NCI-H1092 (cell line): ENCODE results near the gene NOMO2.
"Not testable (repeated sequence)": the region's sequence is repeated elsewhere in the genome, so short reads cannot be mapped to it uniquely, and the experiment has no call there.

ENCODE experiments used
- DNase-seq: peaks from one replicate; lab custom pipeline; 2025; lab: John Stamatoyannopoulos, UW

NOMO2 gene

DNA sequence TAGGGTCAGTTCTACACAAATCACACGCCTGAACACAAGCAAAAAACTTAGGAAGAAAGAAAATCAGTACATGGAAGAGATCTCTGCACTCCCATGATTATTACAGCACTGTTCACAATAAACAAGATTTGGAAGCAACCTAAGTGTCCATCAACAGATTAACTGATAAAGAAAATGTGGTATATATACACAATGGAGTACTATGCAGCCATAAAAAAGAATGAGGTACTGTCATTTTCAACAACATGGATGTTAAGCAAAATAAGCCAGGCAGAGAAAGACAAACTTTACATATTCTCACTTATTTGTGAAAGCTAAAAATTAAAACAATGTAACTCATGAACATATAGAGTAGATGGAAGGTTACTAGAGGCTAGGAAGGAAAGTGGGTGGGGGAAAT, 16.0 kb upstream of the NOMO2 start:
- not testable (repeated sequence) for DNase-seq

DNA sequence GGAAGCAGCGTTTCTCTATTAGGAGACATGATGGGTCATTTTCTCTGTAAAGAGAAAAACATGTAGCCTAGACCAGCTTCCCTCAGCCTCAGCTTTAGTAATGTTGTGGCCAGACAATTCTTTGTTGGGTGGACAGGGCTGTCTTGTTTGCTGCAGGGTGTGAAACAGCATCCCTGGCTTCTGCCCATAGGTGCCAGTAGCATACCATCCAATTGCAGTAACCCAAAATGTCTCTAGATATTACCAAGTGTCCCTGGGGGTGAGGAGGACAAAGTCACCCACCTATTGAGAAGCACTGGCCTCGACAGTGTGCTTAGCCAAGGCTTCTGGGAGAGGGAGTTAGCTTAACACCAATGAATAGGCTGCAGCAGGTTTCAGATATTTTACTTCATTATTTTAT, 14.0 kb upstream of the NOMO2 start:
- not testable (repeated sequence) for DNase-seq

DNA sequence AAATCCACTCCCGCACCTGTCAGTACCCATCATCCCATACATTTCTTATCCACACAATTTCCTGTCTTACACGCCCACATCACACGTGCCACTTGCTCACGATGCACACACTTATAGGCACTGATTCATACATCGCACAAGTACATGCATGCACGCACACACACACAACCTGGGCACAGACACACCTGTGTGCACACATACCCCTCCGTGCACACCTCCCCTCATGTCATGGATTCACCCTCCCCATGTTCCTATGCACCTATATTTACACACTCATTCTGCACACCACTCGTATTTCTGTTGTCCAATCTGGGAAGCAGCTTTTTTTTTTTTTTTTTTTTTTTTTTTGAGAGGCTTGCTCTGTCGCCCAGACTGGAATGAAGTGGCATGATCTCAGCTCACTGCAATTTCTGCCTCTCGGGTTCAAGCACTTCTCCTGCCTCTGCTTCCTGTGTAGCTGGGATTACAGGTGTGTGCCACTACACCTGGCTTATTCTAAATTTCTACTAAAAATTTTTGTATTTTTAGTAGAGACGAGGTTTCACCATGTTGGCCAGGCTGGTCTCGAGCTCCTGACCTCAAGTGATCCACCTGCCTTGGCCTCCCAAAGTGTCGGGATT, 13.5 kb upstream of the NOMO2 start:
- not testable (repeated sequence) for DNase-seq

DNA sequence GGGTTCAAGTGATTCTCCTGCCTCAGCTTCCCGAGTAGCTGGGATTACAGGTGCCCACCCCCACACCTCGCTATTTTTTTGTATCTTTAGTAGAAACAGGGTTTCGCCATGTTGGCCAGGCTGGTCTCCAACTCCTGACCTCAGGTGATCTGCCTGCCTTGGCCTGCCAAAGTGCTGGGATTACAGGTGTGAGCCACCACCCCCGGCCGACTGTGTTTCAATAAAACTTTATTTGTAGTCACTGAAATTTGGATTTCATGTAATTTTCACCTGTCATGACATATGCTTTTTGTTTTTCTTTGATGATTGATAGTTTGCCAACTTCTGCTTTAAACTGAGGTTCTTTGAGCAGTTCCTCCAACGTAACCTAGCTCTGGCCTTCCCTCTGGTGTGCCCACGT, 12.0 kb upstream of the NOMO2 start:
- not testable (repeated sequence) for DNase-seq

DNA sequence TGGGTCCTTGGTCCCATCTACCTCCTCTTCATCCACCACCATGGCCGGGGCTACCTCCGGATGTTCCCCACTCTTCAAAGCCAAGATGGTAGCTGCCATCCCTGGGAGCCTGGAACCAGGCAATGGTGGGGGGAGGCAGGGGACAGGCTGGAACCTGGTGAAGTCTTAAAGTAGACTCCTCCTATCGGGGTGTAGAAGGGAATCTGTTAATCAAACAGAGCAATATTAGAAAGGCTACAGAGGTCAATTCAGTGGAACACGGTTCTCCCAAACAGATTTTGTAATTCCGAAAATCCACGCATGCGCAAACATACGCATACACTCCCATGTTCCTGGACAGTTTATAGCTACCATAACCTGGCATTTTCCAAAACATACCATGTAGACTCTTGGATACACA, 11.1 kb upstream of the NOMO2 start:
- DNase-seq: not testable (repeated sequence)

DNA sequence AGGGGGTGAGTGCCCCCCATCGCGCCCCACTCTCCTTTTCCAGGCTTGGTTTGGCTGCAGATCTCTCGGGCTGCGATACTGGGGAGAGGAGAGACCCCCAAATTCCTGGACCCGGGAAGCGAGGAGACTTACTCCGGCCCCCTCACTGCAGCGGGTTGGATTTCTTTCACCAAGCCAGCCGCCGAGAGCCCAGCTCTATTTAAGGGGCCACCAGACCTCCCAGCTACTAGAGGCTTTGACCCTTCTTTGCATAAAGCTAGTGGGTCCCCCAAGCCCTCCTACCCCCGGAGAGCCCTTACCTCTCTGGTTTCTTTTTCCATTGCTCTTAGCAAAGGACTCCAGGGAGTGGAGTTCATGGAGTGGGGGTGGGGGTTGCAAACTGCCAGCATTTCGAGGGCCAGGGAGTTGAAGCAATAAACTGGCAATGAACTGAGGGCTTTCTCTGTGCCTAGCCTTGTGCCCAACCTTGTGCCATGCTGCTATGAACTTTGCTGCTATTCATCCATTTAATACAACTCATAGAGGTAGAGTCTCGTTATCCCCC, 9.5 kb upstream of the NOMO2 start:
- DNase-seq: not testable (repeated sequence)

DNA sequence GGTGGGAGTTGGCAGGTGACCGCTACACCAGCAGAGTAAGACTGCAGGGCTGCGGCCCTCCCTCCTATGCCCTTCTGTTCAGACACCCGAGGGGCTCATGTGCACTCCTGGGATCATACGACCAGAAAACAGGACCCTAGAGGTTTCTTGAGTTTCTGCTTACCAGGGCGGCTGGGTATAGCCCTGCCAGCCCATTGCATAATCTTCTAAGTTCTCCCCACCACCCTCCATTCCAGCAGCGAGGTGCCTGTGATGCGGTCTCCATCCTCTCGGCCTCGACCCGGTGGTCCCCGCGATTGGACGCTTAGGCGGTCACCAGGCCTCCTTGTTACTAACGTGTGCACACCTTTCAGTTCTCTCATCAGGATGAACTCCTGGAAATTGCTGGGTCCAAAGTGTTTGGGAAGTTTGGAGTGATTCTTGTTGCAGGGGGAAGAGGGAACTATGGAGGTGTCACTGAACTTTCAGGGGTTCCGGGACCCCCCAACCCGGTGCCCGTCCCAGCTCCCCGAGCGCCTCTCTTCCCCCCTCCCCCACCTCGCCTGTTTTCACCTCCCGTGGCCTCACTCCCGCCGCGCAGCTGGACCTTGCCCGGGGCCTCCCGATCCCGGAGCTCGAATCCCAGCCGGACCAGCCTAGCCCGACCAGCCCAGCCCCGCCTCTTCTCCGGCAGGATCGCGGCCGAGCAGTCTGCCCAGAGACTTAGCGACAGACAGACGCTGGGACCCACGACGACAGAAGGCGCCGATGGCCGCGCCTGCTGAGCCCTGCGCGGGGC, 8.8 kb upstream of the NOMO2 start:
- not testable (repeated sequence) for DNase-seq

DNA sequence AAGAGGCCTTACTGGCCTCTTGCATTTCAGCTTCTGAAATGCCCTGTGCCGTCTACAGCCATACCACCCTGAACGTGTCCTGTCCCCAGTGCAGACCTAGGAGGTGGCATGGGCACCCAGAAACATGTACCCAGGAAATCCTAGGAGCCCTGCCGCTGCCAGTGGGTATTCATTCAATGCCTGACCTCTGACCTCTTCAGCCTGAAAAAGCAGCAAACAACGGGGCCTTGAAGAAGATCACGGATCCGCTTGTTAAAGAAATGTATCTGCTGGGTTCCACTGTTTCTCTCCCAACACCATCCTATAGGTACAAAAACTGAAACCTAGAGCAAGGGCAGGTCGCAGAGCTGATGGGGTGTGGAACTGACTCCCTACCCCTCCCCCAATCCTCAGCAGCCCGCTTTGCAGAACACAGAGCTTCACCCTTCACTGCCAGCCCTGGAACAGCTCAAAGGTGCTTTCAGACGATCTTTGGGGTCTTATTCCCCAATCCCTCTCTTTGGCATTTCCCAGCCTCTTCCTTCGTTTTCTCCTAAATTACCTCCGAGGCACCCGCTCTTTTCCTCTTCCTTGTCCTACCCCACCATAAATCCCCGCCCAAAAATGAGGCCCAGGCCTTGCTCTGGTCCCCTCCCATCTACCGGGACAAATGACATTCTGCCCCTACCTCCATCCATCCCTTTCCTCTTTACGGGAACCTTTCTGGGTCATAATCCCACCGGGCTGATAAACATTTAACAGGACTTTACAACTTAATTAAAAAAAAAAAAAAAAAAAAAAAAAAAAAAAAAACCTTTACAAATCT, 1.3 kb downstream of the NOMO2 start:
- DNase-seq: not testable (repeated sequence)

DNA sequence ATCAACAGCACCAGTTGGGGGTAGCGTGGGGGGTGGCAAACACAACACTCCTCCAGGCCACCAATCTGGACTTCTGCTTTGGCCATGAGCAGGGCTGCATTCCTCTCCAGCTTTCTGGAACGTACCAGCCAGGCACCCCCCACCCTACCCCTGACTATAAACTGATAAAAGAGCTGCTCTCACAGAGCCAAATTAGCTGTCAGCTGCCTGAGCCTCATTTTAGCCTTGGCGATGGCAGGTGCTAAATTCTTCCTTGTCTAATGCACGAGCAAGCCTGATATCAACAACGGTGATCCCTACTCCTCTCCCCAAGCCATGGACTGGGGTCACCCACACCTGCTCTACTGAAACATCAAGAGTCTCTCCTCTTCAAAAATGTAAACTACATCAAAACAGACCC, 8.2 kb downstream of the NOMO2 start:
- DNase-seq: not testable (repeated sequence)

DNA sequence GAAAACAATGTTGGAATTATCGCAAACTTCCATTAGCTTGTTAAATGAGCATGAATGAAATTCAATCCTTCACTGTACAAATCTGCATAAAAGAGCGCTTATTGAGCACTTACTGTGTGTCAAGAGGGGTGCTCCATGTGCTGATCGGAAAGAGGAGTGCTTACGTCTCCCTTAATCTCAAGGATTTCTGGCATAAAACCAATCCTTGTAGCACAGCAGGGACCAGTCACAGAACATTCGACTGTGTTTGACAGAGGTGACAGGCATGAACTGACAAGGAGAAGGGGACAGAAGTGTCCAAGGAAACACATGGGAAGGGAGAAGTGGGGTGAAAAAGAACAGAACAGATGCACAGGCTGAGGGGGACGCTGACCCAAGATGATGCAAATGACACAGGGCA, 14.5 kb downstream of the NOMO2 start:
- not testable (repeated sequence) for DNase-seq

DNA sequence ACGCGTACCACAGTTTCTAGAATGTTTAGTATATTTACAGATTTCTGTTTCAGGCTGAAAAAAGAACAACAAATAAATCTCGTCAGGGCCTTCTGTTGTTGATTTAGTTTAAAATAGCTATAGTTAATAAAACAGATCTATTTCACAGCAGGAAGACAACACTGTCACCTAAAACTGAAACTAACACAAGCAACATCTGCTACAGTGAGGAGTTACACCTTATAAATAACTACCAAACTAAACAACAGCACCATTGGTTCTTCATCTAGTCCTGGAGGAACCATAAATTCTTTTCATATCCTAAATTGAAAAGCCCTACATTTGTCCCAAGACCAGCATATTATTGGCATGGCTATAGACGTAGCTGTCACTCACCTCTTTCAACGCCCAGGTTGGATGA, 15.0 kb downstream of the NOMO2 start:
- not testable (repeated sequence) for DNase-seq

DNA sequence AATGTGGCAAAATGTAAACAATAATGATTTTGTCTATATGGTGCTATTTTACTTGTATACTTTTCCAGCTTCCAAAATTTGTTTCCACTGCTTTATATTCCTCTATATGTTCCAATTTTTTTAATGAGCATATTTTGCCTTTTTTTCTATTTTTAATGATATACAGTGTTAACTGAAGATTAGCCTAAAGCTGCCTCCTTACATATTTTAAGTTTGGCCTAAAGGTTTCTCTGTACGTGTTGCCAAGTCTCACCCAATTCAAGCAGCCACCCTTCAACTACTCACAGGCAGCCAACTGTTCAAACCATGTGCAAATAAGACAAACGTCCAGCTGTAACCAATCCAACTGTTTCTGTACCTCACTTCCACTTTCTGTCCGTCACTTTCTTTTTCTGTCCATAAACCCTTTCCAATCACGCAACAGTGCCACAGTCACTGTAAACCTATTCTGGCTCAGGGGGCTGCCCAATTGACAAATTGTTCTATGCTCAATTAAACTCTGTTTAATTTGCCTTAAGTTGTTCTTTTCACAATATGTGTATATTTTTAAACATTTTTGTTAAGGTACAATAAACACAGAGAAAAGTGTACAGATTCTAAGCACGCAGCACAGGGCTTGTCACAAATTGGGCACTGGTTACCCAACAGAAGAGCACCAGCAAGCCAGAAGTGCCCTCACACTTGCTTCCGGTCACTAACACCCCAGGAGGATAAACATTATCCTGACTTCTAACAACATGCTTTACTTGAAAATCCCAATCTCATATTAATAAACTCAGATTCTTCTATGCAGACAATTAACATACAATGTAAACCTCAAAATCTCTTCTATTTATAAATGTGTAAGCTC, 17.4 kb downstream of the NOMO2 start:
- DNase-seq: not testable (repeated sequence)

DNA sequence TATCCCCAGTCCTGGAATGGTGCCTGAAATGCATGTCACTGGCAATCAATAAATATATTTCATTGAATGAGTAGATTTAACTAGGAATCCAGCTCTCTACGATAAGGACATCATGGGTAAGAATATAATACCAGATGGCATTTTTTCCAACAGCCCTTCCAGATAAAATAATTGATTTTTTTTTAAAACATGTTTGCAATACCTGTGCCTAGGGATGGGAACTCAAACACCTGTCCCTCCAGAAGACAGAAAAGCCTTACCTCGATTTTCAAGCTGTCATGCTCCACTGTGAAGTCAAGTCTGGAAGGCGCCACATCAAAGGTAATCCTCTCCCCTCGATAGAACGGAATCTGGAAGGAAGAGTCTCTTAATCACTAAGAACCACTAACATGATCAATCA, 20.0 kb downstream of the NOMO2 start:
- not testable (repeated sequence) for DNase-seq

DNA sequence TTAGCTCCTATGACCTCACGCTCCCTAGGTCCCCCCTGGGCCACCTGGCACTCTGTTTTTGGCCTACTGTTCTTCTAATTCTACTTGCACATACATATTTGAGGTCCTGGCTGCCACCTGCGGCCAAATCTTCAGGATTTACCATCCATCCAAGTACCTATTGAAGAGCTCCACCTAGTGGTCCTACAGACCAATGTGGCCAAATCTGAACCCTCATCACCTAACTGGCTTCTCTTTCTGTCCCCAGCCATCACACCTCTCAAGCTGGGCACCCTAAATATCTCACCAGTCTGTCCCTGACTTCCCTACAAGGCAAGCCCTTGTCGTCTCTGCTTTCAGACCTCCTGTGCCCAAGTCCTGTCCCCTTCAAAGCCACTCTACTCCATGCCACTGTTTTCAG, 24.9 kb downstream of the NOMO2 start:
- DNase-seq: not testable (repeated sequence)

DNA sequence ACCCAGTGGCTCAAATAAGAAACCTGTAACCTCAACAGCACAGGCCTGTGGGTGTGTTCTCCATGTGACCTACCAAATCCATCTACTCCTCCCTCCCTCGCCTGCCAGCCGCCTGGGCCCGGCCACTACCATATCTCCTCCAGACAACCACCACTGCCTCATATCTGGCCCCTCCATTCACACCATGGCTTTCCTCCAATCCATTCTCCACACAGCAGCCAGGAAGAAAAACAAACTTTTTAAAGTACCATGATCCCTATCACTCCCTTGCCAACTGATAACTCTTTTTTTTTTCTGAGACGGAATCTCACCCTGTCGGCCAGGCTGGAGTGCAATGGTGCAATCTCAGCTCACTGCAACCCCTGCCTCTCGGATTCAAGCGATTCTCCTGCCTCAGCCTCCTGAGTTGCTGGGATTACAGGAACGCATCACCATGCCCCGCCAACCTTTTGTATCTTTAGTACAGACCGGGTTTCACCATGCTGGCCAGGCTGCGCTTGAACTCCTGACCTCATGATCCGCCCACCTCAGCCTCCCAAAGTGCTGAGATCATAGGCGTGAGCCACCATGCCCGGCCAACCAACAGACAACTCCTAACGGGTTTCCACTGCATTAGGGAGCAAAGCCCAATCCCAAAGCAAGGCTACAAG, 26.3 kb downstream of the NOMO2 start:
- not testable (repeated sequence) for DNase-seq

DNA sequence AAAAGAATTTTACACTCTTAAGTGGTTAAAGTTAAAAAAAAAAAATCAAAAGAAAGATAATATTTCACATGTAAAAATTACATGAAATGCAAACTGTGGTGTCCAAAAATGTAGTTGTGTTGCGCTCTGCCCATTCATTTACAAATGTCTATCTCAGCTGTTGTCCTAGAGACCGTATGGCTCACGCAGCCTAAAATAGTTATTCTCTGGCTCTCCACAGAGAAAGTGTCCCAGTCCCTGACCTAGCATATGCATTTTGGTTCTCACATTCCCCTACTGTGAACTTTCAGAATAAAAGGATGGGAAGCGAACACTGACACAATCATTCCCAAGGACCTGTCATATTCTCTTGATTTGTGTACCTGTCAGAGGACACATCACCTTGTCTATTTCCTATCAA, 27.6 kb downstream of the NOMO2 start:
- DNase-seq: not testable (repeated sequence)

DNA sequence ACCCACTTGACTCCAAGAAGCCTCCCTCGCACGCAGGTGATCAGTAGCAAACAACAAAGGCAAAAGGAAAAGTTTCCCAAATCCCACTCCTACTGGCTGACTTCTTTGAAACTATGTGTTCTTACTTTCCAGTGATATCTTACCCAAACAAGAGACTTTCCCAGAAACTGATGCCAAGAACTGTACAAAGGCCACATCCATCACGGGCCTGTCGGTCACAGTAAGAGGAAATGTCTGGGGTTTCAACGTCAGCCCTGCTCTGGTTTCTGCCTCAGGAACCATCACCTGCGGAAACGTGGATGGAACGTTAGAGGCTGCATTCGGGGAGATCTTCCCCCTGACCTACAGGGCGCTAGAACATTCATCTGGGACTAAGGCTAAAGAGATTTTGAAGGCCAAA, 30.6 kb downstream of the NOMO2 start:
- not testable (repeated sequence) for DNase-seq

DNA sequence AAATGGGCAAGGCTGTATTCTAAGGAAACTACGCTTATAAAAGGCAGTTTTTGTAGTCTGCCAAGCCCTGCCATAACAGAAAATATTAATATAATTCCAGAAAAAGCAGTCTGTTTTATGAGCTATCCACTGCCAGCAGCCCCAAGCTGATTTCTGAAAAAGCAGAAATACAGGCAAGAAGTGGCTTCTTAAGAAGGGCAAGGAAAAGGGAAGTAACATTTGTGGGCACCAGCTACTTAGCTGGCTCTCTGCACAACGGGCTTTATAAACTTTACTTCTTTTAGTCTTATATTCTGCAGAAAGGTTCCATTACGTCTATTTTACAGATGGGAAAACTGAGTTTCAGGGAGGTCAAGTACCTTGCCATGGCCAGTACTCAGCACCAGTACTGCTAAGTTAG, 31.6 kb downstream of the NOMO2 start:
- DNase-seq: not testable (repeated sequence)

DNA sequence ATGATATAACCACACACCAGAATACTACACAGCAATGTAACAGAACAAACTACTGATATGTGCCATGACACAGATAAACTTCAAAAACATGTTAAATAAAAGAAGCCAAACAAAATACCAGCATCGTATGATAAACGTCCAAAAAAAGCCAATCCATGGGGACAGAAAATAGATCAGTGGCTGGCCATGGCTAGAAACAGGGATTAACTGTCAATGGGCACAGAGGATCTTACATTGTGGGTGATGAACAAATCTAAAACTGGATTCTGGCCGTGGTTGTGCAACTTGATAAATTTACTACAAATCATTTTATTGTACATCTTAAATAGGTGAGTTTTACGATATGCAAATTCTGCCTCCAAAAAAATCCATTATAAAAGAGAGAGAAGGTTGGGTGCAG, 35.4 kb downstream of the NOMO2 start:
- not testable (repeated sequence) for DNase-seq

DNA sequence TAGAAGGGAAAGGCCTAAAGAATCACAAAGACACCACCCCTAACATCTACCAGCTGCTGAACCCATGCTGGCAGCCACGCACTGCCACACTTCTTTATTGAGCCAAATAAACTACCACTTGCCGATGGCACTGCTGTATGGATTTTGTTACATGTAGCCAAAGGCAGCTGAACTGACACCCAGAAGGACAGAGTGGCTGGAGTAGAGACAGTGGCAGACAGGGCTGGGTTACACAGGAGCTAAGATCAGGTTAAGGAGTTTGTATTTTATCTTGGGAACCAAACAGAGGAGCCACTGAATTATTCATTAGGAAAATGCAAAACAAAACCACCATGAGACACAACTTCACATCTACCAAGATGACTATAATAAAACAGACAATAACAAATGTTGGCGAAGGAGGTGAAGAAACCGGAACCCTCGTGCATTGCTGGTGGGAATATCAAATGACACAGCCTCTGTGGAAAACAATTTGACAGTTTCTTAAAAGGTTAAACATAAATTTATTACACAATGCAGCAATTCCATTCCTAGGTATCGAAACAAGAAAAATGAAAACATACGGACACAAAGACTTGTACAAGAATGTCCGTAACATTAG, 35.9 kb downstream of the NOMO2 start:
- DNase-seq: not testable (repeated sequence)

DNA sequence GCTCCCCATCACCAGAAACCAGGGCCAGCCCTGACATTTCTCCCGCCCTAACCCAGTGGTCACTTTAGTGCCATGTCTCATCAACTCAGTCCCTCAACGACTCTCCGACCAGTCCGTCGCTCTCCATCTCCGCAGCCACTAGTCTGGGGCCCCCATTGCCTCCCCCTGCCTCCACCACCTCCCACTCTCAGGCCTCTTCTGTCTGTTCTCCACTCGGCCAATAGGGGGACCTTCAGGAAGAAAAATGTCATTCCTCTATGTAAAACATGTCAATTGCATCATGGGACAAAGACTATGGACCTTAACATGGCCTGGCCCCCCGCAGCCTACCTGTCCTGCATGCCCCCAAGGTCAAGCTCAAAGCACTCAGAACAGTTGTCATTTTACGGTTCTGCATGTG, 39.3 kb downstream of the NOMO2 start:
- DNase-seq: not testable (repeated sequence)
